ENCODE data around the gene RNF34.

DNA sequence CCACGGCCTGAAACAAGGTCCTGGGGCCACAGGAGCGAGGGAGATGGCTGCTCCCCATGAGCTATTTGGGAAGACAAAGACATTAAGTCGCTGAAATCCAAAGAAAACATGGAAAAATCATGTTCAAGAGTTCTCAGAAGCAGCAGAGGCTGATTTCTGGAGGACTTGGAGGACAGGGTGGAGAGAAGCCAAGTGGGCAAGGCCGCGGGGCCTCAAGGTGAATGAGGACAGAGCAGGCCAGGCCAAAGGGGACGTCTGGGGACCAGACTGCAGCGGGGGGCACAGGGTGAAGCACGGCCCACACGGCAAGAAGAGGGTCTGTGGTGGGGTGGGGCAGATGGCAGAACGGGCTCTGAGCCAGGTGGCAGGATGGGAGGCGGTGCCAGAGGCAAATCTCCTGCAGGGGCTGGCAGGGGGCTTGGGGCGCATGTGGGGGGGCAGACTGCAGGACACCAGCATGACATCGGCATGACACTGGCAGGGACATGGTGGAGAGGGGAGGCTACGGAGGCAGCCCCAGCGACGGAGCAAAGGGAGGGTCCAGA, 48.9 kb downstream of the RNF34 start:
- TF ChIP-seq POLR2A (IDR thresholded peaks at IDR 0.05) = no peak
- TF ChIP-seq, protein P1, sequence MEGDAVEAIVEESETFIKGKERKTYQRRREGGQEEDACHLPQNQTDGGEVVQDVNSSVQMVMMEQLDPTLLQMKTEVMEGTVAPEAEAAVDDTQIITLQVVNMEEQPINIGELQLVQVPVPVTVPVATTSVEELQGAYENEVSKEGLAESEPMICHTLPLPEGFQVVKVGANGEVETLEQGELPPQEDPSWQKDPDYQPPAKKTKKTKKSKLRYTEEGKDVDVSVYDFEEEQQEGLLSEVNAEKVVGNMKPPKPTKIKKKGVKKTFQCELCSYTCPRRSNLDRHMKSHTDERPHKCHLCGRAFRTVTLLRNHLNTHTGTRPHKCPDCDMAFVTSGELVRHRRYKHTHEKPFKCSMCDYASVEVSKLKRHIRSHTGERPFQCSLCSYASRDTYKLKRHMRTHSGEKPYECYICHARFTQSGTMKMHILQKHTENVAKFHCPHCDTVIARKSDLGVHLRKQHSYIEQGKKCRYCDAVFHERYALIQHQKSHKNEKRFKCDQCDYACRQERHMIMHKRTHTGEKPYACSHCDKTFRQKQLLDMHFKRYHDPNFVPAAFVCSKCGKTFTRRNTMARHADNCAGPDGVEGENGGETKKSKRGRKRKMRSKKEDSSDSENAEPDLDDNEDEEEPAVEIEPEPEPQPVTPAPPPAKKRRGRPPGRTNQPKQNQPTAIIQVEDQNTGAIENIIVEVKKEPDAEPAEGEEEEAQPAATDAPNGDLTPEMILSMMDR (IDR thresholded peaks at IDR 0.05 in 4 of 5, conservative IDR thresholded peaks at IDR 0.05 in 1 of 5) = no peak
